Prostate gland (tissue), 2 donors: ENCODE measurements around the gene ZNF415.

Experiments used
- CTCF ChIP-seq, 4 experiments: fragments of 200-600 bp in 2 of 4; fragments of 450-650 bp in 2 of 4; sonication (generic) in 2 of 4; IDR thresholded peaks; 1 replicate in 3 of 4; 2 replicates in 1 of 4; pipeline ENCODE4 v1.5.1; 2016 to 2019; ENCODE audit warnings: antibody characterized with exemption in 4 of 4, mild to moderate bottlenecking in 2 of 4, moderate library complexity in 2 of 4
- POLR2A ChIP-seq: fragments of 450-650 bp; IDR thresholded peaks from one replicate; pipeline ENCODE4 v1.6.1; 2016; ENCODE audit warnings: antibody characterized with exemption, mild to moderate bottlenecking

GRCh38 chr19:53136432-53136831 is 3.7 kb upstream of the ZNF415 start:
- TF ChIP-seq CTCF (IDR thresholded peaks at IDR 0.05) (no peak), POLR2A (no peak)
